GM21515 (cell line): ENCODE results near the gene TSPEAR.

Experiments
- ATAC-seq: cut with Tn5 transposase; IDR thresholded peaks from one replicate; pipeline ENCODE4 v1.9.1; 2021; ENCODE audit not compliant: unreplicated experiment

Gene TSPEAR

GRCh38 chr21:44533891-44534627, 177.3 kb downstream of the TSPEAR start:
- no peak for ATAC-seq

GRCh38 chr21:44533121-44533890, 178.1 kb downstream of the TSPEAR start:
- no peak for ATAC-seq

- no peak for ATAC-seq
Observed at GRCh38 chr21:44532712-44533111, 178.7 kb downstream of the TSPEAR start.

- ATAC-seq = no peak
Observed at GRCh38 chr21:44531606-44532564, 179.5 kb downstream of the TSPEAR start.

- no peak for ATAC-seq
Observed at GRCh38 chr21:44530903-44531605, 180.3 kb downstream of the TSPEAR start.

GRCh38 chr21:44530221-44530902, 181.0 kb downstream of the TSPEAR start:
- ATAC-seq = no peak

GRCh38 chr21:44529503-44530125, 181.8 kb downstream of the TSPEAR start:
- no peak for ATAC-seq

- no peak for ATAC-seq
Observed at GRCh38 chr21:44529011-44529421, 182.4 kb downstream of the TSPEAR start.

- no peak for ATAC-seq
Observed at GRCh38 chr21:44528634-44528995, 182.8 kb downstream of the TSPEAR start.

GRCh38 chr21:44527983-44528633, 183.3 kb downstream of the TSPEAR start:
- no peak for ATAC-seq

GRCh38 chr21:44527156-44527982, 184.0 kb downstream of the TSPEAR start:
- ATAC-seq = no peak

- ATAC-seq = no peak
Observed at GRCh38 chr21:44526096-44526997, 185.0 kb downstream of the TSPEAR start.

- no peak for ATAC-seq
Observed at GRCh38 chr21:44525391-44526095, 185.8 kb downstream of the TSPEAR start.

- ATAC-seq = no peak
Observed at GRCh38 chr21:44524414-44525371, 186.7 kb downstream of the TSPEAR start.

GRCh38 chr21:44523567-44524413, 187.6 kb downstream of the TSPEAR start:
- no peak for ATAC-seq
